ENCODE results near the gene TUBA8. TPM values are rescaled to one million over a fixed set of nuclear protein-coding genes. Genes with fewer than 3 reads are reported as not detected.
"Not testable (repeated sequence)": the region's sequence is repeated elsewhere in the genome, so short reads cannot be mapped to it uniquely, and the experiment has no call there.

The TUBA8 gene
- total and polyA plus RNA-seq, 8 donors, result 0.79 to 2.7 (median 2.0) TPM

DNA sequence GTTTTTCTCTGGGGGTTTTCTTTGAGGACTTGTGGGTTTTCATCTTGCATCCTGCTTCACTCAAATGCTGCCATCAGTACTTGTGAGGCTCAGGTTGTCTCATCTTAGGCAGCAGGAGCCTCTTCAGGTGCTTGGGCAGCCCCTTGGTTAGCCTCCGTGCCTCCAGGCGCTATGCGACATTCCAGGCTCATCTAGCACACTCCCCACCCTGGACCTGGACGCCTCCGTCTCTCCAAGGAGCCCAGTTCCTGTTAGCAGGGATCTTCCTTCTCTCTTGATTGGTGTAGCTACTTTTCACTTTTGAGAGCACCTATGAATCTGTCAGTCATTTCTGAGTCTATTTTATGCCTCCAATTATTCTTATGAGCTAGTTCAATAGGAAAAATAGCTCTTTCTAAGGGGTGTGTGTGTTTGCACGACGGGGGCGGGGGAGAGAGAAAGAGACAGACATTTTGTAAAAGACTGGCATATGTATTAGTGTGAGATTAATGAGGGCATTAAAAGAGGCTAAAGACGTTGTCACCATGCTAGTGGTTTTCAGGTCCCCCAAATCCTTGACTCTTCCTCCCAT is 7.8 kb downstream of the TUBA8 start:
- intact Hi-C loops (cut with DNase I), result no loop called here
- ATAC-seq (no peak), DNase-seq (no peak)
- H3K4me3 ChIP-seq, result no peak overlapping the region
- H3K4me1 ChIP-seq, result peaks cover 0 to 8% of the 10 kb centered on the region in 2 donors
- TF ChIP-seq, protein P1, sequence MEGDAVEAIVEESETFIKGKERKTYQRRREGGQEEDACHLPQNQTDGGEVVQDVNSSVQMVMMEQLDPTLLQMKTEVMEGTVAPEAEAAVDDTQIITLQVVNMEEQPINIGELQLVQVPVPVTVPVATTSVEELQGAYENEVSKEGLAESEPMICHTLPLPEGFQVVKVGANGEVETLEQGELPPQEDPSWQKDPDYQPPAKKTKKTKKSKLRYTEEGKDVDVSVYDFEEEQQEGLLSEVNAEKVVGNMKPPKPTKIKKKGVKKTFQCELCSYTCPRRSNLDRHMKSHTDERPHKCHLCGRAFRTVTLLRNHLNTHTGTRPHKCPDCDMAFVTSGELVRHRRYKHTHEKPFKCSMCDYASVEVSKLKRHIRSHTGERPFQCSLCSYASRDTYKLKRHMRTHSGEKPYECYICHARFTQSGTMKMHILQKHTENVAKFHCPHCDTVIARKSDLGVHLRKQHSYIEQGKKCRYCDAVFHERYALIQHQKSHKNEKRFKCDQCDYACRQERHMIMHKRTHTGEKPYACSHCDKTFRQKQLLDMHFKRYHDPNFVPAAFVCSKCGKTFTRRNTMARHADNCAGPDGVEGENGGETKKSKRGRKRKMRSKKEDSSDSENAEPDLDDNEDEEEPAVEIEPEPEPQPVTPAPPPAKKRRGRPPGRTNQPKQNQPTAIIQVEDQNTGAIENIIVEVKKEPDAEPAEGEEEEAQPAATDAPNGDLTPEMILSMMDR (IDR thresholded peaks at IDR 0.05), result no peak
- no peaks in the 10 kb centered on the region for H3K9me3 ChIP-seq
- H3K36me3 ChIP-seq, result no peaks in the 10 kb centered on the region
- peaks cover 0 to 7% of the 10 kb centered on the region in 2 donors for H3K27me3 ChIP-seq
- H3K27ac ChIP-seq, result no peak overlapping the region

DNA sequence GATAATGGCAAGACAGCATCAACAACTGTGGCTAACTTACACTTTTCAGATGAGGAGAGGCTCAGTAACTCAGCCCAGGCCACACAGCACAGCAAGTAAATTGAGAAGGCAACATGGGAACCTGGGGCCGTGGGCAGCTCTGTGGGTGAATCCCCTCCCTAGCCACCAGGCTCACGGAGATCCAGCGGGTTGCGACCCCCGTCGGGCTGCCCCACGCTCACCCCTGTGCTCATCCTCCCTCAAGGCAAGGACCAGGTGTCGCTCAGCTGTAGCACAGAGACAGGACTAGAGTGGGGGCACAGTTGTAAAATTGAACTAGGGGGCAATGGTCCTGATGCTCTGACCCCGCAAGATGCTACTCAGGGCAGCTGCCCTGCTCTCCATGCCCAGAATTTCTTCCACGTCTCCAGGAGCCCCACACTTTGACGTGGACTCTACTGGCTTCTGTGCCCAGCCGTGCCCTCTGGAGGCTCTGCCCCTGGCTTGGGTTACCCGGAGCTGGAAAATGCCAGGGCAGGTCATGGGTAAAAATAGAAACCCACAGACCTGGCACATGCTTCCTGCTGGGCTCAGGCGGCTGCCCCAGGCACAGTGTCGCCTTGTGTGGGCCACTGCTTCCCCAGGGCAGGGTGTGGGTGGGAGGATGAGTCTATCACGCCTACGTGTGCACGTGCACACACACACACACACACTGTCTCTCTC is 9.0 kb downstream of the TUBA8 start:
- Histone ChIP-seq H3K36me3 (no peaks in the 10 kb centered on the region), H3K9me3 (no peaks in the 10 kb centered on the region), H3K27ac (no peak overlapping the region), H3K4me1 (no peaks in the 10 kb centered on the region), H3K27me3 (no peaks in the 10 kb centered on the region), H3K4me3 (no peak overlapping the region)
- ATAC-seq (no peak), DNase-seq (no peak)
- intact Hi-C loops (cut with DNase I), result no loop called here
- TF ChIP-seq, protein P1 (IDR thresholded peaks at IDR 0.05), result no peak

DNA sequence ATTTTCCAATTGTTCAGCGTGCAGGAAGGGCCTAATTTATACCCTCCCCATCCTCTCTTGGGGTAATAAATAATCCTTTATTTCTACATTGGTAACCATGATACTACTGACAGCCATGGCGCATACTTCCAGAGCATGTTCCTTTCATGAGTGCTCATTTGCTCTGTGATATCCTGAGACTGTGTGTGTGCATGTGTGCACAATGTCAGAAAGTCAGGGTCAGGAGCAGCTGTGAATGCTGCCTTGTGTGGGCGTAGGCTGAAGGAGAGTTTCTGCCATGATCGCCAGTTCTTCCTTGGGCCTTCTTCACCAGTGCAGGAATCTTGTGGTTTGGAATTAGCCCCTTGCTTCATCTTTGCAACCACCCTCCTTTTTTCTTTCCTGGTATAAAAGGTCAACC is 10.2 kb downstream of the TUBA8 start:
- H3K36me3 ChIP-seq, result no peaks in the 10 kb centered on the region
- DNase-seq, result no peak
- intact Hi-C loops (cut with DNase I), result no loop called here
- H3K9me3 ChIP-seq, result no peaks in the 10 kb centered on the region
- no peaks in the 10 kb centered on the region for H3K27me3 ChIP-seq
- no peak overlapping the region for H3K27ac ChIP-seq
- no peak for ATAC-seq
- H3K4me1 ChIP-seq, result no peaks in the 10 kb centered on the region
- H3K4me3 ChIP-seq, result no peak overlapping the region
- TF ChIP-seq, protein P1 (IDR thresholded peaks at IDR 0.05), result no peak

DNA sequence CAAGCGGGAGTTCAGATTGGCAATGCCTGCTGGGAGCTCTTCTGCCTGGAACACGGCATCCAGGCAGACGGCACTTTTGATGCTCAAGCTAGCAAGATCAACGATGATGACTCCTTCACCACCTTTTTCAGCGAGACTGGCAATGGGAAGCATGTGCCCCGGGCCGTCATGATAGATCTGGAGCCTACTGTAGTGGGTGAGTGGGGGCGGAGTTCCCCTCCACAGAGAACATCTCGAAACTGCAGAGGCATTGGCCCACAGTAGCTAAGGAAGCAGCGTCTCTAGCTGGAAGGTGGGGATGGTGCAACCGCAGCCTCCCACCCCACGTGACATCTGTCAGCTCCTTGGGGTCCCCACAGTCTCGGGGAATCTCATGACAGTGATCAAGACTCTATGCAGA is 10.9 kb downstream of the TUBA8 start:
- no peak for DNase-seq
- H3K9me3 ChIP-seq, result no peaks in the 10 kb centered on the region
- H3K27me3 ChIP-seq, result no peaks in the 10 kb centered on the region
- no peak overlapping the region for H3K4me3 ChIP-seq
- intact Hi-C loops (cut with DNase I), result no loop called here
- no peaks in the 10 kb centered on the region for H3K36me3 ChIP-seq
- TF ChIP-seq, protein P1 (IDR thresholded peaks at IDR 0.05), result no peak
- no peak for ATAC-seq
- H3K27ac ChIP-seq, result no peak overlapping the region
- H3K4me1 ChIP-seq, result no peaks in the 10 kb centered on the region

DNA sequence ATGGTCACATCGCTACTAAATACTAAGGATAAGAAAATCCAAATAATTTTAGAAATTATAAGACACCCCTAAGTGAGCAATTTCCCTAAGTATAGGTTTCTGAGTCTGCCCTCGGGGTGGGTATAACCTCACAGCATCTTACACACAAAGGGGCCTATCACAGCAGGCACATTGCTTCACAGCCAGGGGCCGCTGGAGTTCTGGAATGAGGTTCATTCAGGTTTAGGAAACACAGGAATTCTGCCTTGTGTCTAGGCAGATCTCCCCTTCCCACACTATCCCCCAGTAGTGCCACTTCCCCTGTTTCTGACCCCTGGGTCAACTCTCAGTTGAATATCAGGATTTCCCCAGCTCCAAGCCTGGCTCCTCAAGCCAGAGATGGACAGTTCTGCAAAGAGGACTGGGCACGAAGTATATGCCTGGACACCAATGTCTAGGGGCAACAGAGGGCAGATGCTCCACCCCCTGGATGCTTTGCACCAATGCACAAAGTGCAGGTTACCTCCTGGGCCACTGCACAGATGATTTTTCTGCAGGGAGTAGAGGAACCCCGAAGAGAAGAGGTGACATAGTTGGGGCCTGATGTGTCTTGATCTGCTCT is 11.4 kb downstream of the TUBA8 start:
- peaks cover 0 to 5% of the 10 kb centered on the region in 2 donors for H3K36me3 ChIP-seq
- DNase-seq, result no peak
- intact Hi-C loops (cut with DNase I), result no loop called here
- no peaks in the 10 kb centered on the region for H3K27me3 ChIP-seq
- TF ChIP-seq, protein P1 (IDR thresholded peaks at IDR 0.05), result no peak
- no peak overlapping the region for H3K4me3 ChIP-seq
- no peak for ATAC-seq
- no peaks in the 10 kb centered on the region for H3K4me1 ChIP-seq
- no peaks in the 10 kb centered on the region for H3K9me3 ChIP-seq
- no peak overlapping the region for H3K27ac ChIP-seq

DNA sequence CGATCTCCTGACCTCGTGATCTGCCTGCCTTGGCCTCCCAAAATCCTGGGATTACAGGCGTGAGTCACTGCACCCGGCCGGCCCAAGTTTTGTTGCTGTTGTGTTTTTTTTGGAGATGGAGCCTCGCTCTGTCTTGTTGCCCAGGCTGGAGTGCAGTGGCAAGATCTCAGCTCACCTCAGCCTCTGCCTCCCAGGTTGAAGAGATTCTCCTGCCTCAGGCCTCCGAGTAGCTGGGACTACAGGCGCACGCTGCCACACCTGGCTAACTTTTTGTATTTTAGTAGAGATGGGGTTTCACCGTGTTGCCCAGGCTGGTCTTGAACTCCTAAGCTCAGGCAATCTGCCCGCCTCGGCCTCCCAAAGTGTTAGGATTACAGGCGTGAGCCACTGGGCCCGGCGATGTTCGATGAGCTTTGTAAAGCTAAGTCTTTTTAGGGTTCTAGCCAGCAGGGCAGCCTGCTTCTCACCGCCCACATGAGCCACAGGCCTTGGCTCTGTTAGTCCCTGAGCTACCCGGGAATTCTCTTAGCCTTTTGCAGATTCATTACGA is 12.9 kb downstream of the TUBA8 start:
- intact Hi-C loops (cut with DNase I); H3K4me1 ChIP-seq; H3K9me3 ChIP-seq; ATAC-seq; H3K4me3 ChIP-seq; H3K27ac ChIP-seq; DNase-seq; H3K36me3 ChIP-seq; H3K27me3 ChIP-seq: not testable (repeated sequence)
